GM18909 (cell line): ENCODE results near the gene TOMM22.

Experiments
- ATAC-seq: cut with Tn5 transposase; IDR thresholded peaks from one replicate; pipeline ENCODE4 v1.9.1; 2021; ENCODE audit warnings: mild to moderate bottlenecking; ENCODE audit not compliant: unreplicated experiment, poor library complexity

Gene TOMM22

DNA sequence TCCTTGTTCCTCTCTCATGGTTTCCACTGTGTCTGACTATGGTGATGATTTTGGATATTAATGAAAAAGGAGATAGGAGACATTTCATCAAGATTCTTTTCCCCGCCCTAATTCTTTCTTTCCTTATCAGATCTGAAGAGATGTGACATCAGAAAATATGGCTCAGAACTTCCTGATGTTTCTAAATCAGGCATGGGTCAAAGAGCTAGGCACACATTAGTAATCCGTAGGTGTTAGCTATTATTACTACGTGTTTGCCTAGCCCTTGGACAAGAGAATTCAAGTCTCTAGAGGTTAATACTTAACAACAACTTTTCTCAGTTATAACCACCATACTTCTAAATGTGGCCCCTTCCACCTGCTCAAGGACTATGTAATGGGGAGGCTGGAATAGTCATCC, 13.2 kb downstream of the TOMM22 start:
- ATAC-seq, result no peak

DNA sequence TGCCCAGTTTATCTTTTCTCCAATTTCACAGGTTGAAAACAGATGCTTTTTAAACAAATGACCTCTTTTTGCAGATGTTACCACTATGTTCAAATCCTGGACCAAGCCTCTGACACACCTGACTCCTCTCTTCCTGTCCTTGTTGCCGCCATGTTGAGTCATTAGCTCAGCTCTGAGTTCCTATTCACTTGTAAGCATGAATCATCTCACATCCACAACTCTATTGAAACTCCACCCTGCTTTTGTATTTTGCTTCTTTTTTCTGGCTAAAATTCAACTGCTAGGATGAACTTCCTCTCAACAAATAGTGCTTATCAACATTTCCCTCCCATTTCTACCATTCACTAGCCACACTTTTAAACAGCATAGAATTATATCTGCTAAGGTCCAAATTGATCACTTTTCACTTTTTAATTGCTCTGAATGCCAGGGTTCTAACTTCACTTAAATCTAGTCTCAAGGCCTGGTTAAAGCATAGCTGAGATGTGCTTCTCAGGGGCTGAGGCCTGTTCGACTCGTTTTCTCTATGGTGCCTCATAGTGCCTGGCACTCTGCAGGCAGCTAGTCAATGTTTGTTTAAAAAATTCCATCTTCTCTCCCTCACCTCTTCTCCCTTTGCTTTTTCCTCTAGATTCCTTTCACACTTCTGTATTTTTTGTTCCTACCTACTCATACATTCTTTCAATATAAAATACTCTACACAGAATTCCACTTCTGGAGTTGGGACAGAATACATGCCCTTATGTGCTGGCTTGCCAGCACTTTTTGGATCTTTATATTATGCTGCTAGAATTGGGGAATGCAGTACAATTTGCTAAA, 15.1 kb downstream of the TOMM22 start:
- no peak for ATAC-seq

DNA sequence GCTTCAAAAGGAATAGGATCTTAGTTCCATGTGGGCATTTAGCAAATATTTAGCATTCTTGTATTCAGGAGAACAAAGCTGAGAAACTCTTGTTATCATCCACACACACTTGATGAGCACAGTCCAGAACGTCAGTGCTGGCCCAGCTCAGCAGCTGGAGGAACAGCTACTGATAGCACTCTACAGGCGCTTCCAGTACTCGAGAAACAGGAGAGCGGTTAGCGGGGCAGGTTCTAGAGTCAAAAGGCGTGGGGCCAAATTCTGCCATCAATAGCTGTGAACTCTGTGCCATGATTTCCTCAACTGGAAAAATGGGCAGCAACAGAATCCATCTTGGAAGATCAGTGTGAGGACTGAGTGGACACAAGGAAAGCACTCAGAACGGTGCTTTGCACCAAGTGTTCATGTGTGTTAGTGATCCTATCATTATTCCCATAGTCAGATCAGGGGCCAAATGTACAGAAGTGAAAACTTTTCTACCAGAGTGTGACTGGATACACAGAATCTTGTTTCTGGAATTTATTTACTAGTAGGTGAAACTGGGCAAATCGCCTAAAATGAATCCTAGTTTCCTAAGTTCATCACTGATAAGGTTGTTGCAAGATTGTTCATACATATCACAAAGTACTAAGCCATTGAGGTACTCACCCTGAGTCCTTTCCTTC, 15.8 kb downstream of the TOMM22 start:
- no peak for ATAC-seq

DNA sequence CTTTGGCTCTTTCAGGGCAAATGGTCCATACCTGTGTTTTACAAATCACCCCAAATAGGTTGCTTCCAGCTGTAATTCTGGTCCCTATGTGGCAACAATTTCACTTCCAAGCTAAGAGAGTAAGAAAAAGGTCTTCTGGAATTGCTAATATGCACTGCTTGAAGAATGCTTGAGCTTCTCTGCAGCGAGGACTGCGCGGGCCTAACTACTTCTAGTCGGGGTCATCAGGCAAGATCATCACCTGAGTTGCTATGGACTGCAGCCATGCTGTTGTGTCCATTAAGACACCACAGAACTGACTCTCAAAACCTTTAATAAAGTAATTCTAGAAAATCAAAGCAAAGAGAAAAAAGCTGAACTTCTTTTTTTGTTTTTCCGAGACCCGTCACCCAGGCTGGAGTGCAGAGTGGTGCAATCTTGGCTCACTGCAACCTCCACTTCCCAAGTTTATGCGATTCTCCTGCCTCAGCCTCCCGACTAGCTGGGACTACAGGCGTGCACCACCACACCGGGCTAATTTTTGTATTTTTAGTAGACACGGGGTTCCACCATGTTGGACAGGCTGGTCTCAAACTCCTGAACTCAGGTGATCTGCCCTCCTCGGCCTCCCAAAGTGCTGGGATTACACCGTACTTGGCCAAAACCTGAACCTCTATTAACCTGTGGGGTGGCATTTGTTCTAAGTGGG, 16.8 kb downstream of the TOMM22 start:
- no peak for ATAC-seq

DNA sequence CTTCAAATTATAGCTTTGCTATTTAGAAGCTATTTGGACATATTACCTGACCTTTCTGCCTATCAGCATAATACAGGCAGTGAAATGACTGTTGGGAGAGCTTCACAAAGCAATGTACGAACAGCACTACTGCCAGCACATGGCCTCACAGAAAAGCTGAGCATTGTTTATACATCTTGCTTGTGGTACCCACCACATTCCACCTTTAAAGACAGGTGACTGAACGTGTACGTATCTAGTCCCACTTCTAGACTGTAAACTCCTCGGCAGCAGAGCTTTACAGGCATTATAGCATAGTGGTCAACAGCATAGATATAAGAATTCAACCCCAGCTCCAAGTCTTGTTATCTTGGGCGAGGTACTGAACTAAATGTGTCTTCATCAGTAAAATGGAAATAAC, 17.4 kb downstream of the TOMM22 start:
- no peak for ATAC-seq

DNA sequence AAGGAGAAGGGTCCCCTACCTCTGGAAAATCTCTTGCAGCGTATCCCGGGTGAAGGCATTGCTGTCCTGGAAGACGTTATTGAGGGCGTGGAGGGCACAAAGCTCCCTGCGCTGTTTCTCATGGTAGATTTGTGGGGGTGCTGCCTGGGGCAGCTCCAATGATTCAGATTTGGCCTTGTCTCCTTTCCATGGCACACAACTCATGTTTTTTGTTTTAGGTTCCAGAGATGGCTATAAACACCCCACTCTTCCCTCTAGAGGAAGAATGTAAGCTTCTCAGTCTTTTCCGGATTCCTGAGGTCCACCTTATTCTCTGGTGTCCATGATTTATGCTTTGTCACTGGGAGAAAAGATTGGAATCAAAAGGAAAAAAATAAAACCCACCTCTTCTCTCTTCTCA, 18.0 kb downstream of the TOMM22 start:
- ATAC-seq, result no peak

DNA sequence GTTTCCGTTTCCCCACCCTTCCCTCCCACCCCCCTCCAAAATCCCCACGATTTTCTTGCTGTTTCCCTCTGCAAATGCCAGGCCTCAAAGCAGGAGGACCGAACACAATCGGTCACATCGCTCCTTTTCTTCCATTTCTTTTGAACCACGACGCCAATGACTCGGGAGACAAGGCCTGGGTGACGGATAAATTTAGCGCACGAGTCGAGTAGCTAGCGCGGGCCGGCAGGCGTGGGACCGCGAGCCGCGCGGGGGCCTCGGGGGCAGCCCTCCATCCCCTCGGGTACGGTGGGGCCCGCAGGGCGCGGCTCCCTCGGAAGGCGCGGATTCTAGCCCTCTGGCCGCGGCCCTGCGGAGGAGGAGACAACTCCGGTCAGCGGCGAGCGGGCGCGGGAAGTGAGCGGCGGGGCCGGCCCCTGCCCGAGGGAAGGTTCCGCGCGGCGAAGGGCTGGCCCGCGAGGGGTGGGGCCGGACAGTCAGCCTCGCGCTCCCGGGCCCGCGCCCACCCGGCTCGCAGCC, 18.6 kb downstream of the TOMM22 start:
- no peak for ATAC-seq

DNA sequence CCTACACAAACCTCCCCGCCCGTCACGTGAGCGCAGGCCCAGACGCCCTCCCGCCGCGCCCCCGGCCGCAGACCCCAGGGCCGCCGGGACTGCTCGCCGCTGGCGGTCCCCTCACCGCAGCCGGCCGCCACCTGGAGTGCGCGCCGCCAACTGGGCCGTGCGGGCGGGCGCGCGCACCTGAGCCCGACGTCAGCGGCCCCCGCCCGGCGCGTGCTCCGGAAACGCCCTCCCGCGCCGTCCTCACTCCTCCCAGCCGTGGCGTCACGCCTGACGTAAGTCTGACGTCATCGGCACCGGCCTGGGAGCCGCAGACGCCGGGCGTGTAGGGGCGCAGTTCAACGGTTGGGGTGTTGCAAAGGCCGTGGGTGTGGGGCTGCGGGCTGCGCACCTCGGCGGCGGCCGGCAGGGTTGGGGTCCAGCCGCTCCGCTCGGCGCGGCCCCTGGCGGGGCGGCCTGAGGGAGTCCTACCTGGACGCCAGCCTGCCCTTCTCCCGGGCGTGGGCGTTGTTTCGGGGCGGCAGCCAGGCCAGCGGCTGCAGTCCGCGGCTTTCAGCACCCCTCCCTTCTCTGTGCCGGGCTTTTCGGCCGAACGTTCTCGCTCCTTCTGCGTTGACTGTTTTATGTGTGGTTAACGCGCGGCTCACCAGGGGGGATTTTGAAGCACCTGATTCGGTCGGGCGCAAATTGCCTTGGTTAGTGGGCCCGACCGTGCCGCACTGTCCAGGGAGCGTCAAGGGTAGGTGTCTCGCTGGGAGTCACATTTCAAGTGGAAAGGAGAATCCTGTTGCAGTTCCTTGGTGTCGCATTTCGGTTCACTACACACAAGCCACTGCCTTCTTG, 19.3 kb downstream of the TOMM22 start, which contains the start of gene JOSD1:
TSS of gene JOSD1 (minus strand) at position 155 of the 840 bp plus-strand sequence. CDS start 956 bp downstream, outside the sequence.
- ATAC-seq, result peak; percentile 41

DNA sequence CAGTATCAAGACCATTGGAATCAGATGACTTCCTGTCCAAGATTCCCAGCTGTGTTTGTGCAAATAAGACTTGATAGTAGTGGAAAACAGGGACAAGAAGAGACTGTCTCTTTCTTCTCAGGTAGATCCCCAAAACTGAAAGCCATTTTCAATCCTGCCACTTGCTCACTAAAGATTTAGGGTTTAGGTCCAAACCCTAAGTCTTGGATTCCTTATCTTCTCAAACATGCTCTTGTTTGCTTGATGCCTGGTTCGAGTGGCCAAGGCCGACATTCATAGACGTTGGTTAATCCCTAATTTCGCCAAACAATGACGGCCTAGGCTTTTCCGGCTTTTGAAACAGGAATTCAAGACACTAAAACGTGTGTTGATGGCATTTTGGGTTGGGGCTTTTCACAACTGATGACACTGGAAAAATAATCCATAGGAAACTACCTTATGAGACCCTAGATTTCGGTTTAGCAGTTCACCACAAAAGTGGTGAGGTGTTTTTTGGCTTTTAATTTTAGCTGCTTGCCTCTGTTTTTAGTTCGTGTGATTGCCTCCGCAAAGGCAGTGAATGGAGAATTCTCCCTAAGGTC, 23.0 kb downstream of the TOMM22 start:
- no peak for ATAC-seq

DNA sequence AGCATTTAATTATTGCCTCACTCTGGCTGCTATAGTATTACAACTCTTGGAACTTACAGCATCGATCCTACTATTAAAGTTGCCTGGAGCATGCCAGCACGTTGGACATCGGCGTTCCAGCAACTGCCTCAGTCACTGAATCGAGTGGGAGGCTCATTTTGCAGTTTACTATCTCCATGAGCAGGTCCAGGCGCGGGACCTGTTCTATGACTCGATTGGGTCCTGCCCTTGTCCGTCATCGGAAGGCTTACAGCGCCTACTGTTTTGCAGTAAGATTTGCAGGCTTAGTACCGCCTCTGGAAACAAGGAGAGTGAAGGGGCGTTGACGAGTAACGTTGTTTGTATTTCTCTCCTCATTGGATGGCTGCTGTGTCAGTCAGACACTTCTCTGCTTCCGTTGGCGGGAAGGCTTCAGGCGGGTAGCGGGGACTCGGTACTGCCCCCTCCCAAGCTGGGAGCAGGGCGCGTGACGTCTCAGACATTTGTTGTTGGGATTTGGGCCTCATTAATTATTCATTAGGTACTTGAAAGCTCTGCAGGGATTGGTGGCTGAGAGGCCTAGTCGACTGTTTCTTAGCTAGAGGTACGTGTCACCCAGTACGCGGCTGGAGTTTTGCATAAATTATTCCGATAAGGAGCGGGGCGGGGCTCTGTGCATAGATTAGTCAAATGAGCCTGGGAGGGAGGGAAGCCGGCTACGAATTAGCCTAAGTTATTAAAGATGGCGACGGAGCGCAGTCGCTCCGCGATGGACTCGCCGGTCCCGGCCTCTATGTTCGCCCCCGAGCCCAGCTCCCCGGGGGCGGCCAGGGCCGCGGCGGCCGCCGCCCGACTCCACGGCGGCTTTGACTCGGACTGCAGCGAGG, 23.7 kb downstream of the TOMM22 start, which contains the start of gene GTPBP1:
TSS of gene GTPBP1 (plus strand) at position 710 of the 866 bp plus-strand sequence. CDS start at position 722, 12 bp downstream.
- ATAC-seq, result peak; percentile 78

DNA sequence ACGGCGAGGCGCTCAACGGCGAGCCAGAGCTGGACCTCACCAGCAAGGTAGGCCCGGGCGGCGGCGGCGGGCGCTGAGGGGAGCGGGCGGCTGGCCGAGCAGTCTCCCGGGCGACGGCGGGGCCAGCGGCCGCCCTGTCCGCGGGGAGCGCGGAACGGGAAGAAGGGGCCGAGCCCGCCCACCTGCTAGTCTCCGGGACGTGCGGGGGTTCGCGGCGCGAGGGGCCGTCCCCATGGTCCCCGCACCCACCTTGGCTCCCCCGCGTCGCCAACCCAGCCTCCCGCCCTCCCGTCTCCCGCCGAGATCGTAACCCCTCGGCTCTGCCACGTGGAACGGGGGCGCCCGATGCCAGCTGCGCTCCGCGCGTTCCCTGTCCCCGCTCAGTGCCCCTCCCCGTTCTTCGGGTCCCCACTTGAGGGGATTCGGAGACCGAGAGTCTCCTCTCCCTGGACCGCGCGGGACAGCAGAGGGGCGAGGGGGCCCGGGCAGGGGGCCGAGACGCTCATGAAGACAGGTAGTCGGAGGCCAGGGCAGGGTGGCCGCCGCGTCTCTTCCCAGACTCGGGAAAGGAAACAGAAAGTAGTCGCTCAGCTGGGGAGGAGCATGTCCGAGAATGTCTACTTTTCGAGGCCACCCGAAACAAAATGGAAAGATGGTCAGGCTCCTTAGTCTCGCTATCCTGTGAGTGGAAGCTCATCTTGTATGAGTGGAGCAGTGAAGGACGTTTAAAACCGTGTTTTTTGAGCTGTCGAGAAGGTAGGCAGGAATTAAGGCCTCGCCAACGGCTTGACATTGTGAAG, 24.5 kb downstream of the TOMM22 start:
- peak; percentile 3 for ATAC-seq

DNA sequence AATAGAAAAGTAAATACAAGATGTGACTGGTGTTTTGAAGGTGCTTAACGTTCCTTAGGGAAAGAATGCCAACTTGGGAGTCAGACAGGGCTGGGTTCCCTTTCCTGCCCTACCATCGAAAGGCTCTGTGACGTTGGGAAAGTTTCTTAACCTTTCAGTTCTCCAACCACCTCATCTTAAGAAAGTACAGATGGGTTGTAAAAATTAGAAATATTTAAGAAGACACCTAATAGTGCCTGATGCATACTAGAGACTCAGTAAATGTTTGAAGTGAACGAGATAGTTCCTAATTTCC, 25.1 kb downstream of the TOMM22 start:
- ATAC-seq, result no peak

DNA sequence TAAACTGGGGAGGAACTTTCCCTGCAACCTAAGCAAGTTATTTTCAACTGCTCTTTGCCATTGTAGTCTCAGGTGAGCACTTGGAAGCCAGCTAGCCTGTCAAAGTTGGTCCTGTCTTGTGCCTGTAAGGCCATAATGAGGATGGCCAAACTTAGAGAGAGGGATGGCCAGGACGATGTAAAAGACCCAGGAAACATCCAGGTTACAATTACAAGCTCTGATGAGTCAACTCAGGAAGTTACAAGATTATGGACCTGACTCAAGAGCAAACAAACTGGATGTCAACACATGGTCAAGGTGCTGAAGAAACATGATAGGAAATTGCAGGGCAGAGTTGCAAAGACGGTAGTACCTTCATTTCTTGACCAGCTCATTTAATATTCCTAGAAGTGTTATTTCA, 25.6 kb downstream of the TOMM22 start:
- no peak for ATAC-seq

DNA sequence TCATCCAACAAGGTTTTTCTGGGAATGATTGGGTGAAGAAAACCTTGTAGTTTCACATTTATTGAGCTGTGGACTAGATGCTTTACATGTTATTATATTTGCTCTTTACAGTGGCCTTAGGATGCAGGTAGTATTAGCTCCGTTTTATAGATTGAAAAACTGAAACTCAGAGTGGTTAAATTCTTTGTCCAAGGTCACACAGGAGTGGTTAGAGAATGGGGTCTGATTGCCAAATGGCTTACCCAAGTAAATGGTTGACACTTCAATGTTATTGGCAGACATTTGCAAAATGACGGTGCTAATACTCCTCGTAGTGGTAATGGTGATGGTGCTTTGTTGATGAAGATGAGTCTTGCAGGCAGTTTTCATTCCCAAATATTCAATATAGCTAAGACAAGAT, 26.2 kb downstream of the TOMM22 start:
- ATAC-seq, result no peak

DNA sequence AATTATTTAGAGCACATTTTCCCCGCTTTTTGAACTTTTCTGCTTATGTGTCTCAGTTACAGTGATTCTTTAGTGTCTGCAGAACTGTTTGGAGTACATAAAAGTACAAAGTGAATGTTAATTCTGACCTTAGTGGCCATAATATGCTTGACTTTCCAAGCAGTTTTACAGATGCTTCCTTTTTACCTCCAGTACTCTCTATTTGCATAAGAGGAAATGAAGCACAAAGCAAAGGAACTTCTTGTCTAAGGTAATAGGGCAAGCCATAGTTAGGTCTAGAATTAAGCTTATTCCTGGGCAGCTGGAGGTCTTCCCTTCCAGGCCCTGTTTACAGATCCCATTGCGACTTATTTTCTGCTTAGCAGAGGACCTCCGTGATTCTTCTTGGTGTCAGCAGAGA, 27.5 kb downstream of the TOMM22 start:
- no peak for ATAC-seq

DNA sequence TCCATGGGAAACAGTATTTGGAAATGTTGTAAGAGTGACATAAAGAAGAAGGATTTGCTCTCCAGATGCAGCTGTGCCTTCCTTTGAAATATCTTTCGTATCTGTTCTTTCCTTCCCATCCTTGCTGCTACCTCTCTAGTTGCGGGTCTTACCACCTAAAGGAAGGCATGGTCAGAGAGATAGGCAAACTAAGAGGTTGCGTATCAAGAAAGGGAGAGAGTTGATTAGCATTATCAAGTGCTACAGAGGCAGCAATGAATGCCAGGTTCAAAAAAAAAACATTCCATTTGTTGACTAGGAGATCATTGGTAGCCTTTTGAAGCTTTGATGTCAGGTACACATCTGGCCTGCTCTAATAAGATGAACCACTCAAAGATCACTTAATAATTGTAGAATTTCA, 28.6 kb downstream of the TOMM22 start:
- no peak for ATAC-seq

DNA sequence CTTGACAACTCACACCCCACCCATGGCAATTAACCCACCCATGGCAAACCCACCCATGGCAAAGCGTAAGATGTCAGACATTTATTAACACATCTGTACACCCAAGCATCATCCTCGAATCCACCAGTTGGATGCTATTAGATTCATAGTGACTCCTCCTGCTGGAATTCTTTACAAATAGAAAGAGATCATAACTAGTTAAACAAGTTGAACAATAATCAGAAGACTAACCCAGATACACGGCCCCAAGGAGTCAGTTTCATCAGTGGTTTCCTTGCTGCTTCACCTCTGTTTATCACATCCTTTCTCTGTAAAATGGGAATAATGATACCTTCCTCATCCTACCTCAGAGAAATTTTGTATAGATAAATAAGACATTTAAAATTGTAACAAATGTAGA, 29.1 kb downstream of the TOMM22 start:
- no peak for ATAC-seq
